GM21367 (cell line): ENCODE measurements around the gene ZDHHC11B.
"Not testable (repeated sequence)": the region's sequence is repeated elsewhere in the genome, so short reads cannot be mapped to it uniquely, and the experiment has no call there.

Source experiments
- ATAC-seq: cut with Tn5 transposase; IDR thresholded peaks from one replicate; pipeline ENCODE4 v1.9.1; 2021; ENCODE audit not compliant: unreplicated experiment

The ZDHHC11B gene

GRCh38 chr5:787224-787856 lies 2.8 kb upstream of the ZDHHC11B start:
- not testable (repeated sequence) for ATAC-seq

DNA sequence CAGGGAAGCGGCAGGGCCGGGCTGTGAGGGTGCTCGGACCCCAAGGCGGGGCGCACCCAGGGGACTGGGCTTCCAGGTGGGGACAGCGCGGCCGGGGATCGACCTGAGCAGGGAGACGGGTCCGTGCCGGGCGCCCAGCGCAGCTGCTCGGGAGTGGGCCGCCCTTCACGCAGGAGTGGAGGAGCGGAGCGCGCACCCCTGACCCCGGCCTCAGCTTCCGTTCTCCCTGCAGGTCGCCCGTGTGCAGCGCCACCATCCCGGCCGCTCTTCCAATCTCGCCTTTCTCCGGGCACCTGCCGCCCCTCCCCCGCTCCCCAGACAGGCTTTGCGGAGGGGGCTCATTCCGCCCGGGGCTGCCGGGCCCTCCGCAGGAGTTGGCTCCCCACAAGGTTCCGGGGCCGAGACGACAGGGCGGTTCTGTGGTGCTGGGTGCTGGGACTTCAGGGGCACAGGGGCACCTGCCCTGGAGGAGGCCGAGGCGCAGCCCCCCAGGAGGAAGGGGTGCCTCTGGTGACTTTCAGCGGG lies 714 bp upstream of the ZDHHC11B start:
- not testable (repeated sequence) for ATAC-seq

GRCh38 chr5:783881-784427 lies 575 bp downstream of the ZDHHC11B start:
- not testable (repeated sequence) for ATAC-seq

DNA sequence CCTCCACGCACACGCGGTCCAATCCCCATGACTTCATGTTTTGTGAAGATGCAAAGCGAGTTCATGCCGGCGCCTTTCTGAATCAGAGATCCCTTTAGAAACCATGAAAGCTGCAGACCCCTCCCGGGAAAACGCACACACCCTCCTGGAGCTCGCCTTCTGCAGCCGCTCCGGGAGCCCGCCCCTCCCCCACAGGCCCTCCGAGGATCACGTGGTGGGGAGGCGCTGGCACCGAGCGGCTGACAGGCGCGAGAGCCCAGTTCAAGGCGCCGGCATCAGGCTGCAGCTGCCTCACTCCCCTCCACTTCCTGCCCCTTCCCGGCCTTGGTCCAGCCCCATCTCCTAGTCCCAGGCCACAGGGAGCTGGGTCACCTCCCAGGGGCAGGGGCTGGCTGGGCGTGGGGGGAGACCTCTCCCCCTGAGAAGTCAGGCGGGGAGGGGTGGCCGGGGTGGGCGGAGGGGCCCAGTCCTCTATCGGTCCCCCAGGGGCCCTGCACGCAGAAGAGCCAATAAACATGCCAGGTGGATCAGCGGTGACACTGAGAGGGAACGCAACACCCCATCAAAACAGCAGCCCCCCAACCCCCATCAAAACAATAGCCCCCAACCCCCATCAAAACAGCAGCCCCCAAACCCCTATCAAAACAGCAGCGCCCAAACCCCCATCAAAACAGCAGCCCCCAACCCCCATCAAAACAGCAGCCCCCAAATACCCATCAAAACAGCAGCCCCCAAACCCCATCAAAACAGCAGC lies 1.3 kb downstream of the ZDHHC11B start:
- ATAC-seq: not testable (repeated sequence)

DNA sequence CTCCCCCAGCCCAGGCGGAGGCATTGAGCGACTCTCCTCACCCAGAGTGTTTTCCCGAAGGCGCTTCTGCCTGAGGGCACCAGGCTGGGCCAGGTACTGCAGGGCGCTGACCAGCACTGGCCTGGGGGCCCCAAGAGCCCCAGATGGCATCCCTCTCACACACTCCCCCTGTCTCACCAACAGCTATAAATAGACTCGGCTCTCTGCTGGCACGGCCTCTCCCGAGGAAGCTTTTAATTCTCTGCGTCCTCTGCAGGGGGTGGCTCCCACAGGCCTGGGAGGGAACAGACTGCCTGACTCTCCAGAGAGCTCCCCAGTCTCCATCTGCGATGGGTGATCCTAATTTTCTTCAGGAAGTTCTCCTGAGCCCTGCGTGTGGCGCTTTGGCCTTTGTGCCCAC lies 2.2 kb downstream of the ZDHHC11B start:
- not testable (repeated sequence) for ATAC-seq

- not testable (repeated sequence) for ATAC-seq
Measured at GRCh38 chr5:780571-780970, 4.0 kb downstream of the ZDHHC11B start.

DNA sequence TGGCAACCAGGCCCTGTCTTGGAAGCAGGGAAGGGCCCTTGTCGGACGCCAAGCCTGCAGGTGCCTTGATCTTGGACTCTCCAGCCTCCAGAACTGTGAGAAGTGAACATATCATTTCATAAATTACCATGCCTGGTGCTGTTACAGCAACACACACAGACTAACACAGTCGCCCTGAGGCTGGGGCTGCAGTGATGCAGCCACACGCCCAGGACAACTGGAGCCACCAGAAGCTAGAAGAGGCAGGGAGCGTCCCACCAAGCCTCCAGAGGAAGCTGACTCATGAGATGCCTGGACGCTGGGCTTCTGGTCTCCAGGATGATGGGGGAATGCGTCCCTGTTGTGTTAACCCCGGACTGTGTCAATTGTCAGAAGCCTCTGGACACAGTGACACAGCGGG lies 5.6 kb downstream of the ZDHHC11B start:
- ATAC-seq: not testable (repeated sequence)

GRCh38 chr5:778421-778820 lies 6.1 kb downstream of the ZDHHC11B start:
- not testable (repeated sequence) for ATAC-seq

DNA sequence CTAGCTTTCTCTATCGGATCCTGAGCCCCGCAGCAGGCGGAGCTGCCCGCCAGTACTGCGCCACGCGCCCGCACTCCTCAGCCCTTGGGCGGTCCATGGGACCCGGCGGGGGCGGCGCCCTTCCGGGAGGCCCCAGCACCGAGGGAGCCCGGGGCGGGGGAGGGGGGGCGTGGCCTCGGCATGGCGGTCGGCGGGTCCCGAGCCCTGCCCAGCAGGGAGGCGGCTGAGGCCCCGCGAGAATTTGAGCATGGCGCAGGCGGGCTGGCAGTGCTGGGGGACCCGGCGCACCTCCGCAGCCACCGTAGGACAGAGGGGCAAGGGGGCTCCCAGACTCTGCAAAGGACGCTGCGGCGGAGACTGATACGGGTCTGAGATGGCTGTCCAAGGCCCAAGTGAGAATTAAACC lies 6.8 kb downstream of the ZDHHC11B start:
- ATAC-seq: no peak

GRCh38 chr5:776862-777711 lies 7.4 kb downstream of the ZDHHC11B start:
- ATAC-seq: no peak

DNA sequence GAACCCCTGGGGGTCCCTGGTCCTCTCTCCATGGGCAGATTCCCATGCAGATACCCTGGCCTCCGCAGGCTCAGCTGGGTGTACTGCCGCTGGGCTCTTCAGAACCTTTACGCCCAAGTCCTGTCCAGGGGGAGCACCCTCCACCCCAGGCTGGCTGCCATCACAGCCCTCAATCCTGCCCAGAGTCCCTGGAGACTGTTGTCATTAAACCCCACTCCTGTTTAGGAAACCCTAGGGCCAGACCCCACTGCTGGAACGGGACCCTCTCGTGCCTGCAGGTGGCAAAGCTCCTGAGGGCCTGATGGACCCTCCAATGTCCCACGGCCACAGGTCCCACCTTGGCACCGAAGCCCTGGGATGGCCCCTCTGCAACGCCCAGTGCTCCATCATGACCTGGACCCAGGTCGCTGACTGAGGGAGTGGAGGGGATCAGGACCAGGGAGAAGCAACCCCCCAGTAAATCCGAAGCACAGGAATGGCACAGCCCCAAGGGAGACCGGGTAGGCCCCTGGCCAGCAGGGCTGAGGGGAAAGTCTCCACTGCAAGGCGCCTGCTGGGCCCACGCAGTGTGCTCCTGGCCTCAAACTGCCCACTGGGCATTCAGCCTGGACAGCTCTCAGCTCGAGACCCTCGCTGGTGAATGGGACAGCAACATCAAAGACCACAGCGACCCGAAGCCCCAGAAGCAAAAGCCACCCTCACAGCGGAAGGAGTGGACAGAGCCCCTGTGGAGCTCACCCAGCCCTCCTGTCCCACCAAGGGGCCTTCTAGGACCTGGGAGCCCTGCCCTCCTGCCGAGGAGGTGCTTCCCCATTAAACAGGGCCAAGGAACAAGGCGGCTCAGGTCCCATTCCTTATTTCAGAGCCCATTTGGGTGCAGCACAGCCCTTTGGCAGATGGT lies 8.3 kb downstream of the ZDHHC11B start:
- ATAC-seq: no peak

DNA sequence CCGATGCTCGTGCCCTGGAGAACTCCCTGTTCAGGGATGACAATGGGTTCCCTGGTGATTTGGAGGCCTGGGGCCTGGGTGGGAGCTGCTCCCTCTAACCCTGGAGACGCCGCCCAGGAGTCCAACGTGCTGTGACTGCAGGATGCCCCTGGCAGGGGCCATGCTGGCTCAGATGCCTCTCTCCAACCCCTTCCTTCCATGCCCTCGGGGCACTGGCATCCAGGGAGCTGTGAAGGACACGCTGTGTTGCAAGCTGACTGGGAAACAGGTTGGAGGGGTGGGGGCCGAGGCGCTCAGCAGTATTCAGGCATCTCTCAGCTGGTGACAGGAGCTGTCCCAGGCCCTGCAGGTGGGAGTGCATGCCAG lies 9.0 kb downstream of the ZDHHC11B start:
- not testable (repeated sequence) for ATAC-seq

- not testable (repeated sequence) for ATAC-seq
Measured at GRCh38 chr5:774854-775505, 9.5 kb downstream of the ZDHHC11B start.

DNA sequence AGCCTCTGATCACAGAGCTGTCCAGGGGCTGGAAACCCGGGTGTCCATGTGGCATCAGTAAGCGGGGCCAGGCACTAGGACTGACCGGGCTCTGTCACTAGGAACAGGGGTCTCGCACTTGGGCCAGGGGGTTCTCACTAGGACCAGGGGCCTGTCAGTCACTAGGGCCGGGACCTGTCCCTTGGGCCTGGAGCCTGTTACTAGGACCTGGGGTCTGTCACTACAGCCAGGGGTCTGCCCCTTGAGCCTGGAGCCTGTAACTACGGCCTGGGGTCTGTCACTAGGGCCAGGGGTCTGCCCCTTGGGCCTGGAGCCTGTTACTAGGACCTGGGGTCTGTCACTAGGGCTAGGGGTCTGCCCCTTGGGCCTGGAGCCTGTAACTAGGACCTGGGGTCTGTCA lies 10.2 kb downstream of the ZDHHC11B start:
- not testable (repeated sequence) for ATAC-seq

DNA sequence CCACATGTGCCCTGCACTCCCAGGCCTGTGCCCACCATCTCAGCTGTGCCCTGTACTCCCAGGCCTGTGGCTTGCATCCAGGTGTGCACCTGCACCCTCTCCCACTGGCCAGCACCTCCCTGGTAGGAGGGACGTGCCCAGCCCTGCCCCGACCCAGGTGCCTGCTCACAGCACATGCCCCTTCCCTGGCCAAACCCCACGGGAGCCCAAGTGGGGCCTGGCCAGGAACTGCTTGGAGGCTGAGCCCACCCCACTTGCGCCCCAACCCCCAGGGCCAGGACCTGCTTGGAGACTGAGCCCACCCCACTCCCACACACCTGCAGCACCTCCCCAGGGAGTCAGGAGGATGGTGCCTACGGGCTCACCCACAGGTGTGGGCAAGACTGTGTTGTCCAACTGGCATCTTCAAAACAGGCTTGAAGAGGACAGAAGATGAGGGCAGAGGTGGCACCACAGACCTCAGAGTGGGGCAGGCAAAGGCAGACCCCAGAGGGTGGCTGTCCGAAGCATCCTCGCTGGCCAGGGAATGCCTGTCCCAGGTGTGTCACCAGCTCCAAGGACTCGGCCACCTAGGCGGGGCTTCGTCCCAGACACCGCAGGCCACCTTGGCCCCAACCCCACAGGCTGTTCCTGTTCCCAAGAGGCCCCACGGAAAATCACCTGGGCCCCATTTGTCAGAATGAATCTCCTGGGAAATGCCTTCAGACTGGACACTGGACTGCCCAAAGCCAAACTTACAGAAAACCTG lies 10.8 kb downstream of the ZDHHC11B start:
- ATAC-seq: no peak

DNA sequence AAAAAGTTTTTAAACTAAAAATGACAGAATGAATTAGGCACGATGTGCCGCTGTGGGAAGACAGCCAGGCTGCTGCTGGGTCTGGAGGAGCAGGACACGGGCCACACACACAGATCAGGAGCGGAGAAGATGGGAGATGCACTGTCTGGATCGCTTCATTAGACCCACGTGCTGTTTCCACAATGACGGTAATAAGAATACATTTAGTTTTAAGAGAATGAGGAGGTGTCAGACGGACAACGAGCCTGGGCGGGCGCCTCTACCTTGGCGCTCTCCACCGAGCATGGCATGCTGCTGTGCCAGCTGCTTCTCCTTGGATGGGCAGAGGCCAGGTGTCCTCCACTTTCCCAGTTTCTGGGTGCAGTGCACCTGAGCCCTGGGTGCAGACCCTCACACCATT lies 11.6 kb downstream of the ZDHHC11B start:
- not testable (repeated sequence) for ATAC-seq

- ATAC-seq: not testable (repeated sequence)
Measured at GRCh38 chr5:772547-772890, 12.0 kb downstream of the ZDHHC11B start.

- not testable (repeated sequence) for ATAC-seq
Measured at GRCh38 chr5:771841-772546, 12.5 kb downstream of the ZDHHC11B start.
